ENCODE results near the gene CRCP.
"Not testable (repeated sequence)": the region's sequence is repeated elsewhere in the genome, so short reads cannot be mapped to it uniquely, and the experiment has no call there.

Gene CRCP

DNA sequence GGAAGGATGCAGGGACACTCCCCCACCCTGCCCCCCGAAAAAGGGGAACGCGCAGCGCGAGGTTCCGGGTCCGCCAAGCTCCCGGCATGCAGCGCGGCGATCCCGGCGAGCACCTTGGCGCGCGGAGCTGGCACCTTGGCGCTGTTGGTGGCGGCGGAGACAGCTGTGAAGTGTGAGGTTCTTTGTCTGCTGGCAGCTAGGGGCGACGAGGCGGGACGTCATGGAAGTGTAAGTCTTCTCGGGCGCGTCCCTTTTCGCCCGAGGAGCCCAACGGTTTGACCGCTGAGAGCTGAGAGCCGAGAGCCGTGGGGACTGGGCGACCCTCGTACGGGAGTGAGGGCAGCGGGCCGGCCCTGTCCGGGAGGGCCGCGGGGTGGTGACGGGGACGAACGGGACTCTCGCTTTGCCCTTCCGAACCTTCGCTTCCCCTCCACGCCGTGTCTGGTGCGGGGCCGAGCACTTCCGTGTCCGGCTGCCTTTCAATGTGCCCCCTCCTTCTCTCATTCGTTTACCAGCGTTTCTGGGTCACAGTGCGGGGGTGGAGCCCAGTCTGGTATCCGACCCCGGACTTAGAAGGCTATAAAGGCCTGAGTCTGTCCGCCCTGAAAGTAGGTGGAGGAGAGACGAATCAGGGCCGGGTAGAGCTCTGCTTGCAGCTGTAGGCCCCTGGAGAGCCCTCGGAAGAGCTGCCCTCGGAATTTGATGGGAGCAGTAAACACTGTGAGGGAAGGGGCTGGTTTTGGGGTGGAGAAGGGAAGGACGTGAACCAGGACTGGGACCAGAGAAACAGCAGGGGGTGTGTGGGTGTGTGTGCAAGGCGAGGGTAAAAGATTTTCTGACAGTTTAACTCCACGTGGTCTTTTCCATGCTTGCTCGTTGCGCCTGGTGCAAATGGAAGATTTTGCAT lies at the start of gene CRCP:
TSS of gene CRCP (plus strand) at position 105 of the 907 bp plus-strand sequence. CDS start at position 221, 116 bp downstream.
- peak; percentile 86 for DNase-seq (ENCODE audit: low spot score)

DNA sequence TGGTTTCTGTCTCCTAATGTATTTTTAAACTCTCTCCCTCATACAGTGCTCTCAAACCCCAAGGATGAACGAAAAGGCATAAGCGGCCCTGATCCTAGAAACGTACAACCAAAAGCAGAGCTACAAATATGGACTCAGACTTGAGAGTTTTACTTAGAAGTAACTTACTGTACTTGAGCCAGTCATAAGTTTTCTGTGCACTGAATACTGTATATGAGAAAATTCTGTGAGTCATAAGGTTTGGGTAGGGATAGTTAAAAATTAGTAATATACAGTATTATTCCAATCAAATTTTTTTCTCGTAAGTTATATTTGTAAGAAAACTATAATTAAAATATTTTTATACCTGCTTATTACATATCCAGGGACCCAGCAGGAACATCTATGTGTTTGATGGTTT lies 44.9 kb upstream of the CRCP start:
- DNase-seq (ENCODE audit: low spot score): no peak

DNA sequence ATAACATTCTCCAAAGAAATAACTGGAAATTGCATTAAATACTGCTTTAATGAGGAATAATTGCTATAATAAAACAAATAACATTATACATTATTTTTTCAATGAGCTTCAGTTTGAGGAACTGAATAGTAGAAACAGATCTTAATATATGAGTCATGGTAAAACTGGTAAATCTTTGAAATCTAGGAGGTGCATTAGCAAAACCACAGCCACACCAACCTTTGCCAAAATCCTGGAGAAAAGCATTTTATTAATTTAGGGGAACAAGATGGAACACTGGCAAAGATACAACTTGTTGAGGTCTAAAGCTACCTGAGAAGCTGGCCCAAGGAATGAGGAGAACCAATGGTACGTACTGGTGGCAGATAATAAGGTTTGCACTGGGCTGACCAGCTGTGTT lies 44.4 kb upstream of the CRCP start:
- no peak for DNase-seq (ENCODE audit: low spot score)

DNA sequence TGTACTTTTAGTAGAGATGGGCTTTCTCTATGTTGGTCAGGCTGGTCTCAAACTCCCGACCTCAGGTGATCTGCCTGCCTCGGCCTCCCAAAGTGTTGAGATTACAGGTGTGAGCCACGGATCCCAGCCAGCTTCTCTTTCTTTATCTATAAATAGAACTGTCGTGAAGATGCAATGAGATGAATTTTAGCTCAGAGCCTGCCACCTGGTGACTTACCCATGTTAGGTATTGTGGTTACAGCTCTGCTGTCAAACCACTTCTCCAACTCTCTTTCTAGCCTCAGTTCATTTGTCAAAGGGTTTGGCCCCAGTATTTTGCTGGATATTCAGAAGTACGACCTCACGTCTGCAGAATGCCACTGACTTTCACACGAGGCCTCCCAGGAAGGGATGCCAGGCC lies 42.4 kb upstream of the CRCP start:
- not testable (repeated sequence) for DNase-seq (ENCODE audit: low spot score)

DNA sequence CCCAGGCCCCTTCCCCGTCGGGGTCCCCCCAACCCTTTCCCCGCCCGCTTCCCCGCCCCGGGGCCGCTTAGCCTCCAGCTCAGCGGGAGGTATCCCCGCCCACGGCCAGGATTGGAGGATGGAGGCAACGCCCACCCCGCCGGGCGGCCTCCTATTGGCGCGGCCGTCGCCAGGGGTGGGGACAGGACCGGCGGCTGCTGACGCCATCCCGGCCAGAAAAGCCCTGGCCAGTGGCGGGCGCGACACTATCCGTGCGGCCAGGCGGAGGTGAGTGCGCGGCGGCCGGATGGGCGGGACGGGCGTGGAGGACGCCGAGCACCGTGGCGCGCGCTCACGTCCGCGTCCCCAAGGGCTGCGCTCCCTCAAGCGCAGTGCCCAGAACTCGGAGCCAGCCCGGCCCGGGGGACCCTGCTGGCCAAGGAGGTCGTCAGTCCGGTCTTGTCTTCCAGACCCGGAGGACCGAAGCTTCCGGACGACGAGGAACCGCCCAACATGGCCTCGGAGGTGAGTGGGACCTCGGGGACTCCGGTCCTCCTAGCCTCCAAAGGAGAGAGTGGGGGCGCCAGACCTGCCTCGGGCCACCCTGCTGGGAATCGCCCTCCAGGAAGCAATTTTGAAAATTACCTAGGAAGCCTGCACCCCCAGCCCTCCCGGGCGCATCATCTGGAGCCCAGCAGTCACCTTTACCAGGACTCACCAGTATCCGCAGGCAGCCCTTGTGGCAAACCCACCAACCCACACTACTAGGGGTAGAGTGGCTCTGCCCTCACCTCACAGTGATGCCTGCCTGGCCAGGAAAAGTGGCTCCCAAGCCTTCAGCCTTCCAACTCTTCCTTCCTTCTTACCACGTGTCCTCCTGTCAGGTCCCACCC lies 38.8 kb upstream of the CRCP start, which contains the start of gene ASL:
TSS of gene ASL (plus strand) at position 230 of the 872 bp plus-strand sequence. CDS start at position 493, 263 bp downstream.
- peak; percentile 92 for DNase-seq (ENCODE audit: low spot score)

DNA sequence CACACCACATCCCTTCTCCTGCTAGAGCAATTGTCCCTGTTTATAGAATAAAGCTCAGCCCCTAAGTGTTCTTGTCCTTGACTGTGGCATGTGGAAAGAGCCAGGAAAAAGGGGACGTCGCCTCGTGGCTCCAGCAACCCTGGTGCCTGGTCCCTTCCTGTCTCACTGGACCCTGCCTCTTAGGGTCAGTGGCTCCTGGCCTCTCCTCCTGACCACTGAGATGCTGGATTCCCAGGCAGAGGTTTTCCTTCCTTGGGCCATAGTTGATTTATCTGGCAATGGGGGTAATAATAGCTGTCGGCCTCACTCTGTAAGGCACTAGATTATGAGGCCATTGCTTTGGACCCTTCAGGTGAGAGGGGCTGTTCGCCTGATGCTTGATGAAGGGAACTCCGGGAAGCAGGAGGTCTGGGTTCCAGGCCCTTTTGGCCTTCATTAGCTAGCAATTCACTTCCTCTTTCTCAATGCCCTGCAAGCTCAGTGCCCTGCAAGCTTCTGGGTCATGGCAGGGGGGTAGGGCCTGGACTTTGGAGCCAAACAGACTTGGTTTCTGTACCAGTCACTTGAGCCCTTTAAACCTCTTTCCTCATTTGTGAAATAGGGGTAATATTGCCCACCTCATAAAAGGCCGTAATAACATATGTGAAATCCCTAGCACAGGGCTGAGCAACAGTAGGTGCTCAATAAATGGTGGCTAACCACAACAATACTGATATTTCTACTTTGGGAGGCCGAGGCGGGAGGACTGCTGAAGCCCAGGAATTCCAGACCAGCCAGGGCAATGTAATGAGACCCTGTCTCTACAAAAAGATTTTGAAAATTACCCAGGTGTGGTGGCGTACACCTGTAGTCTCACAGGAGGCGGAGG lies 38.0 kb upstream of the CRCP start:
- DNase-seq (ENCODE audit: low spot score): no peak

GRCh38 chr7:66078067-66078466 lies 36.6 kb upstream of the CRCP start:
- no peak for DNase-seq (ENCODE audit: low spot score)

DNA sequence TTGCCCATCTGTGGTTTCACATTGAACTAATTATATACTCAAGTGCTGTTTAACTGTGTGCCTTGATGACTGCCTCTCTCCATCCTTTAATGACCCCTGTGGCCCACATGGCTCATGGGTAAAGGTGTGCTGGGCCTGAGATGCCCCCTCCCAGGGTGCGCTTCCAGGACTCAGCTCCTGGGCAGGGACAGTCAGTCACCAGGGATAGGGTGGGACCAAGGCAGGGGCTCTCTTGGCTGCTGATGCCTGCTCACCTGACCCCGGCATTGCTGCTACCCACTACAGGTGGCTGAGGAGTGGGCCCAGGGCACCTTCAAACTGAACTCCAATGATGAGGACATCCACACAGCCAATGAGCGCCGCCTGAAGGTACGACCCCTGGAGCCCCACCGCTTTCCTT lies 32.6 kb upstream of the CRCP start:
- DNase-seq (ENCODE audit: low spot score): no peak

- no peak for DNase-seq (ENCODE audit: low spot score)
These were observed 31.7 kb upstream of the CRCP start for GRCh38 chr7:66082886-66083415.

DNA sequence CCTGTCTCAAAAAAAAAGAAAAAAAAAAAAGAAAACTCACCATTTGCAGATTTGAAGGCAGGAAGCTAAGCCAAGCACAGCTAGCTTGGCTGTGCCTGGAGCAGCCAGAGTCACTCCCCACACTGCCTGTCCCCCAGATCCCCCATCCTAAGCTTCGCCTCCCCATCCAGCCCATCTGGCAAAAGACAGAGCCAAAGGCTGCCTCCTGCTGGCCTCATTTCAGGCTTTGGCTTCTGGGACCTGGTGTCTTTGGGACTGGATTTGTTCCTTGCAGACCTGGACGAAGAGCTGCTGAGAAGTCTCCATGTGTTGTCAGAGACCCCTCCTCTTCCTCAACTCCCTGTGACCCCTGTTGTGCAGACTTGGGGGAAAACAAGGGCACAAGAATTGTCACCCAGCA lies 31.0 kb upstream of the CRCP start:
- DNase-seq (ENCODE audit: low spot score): no peak

- no peak for DNase-seq (ENCODE audit: low spot score)
These were observed 25.5 kb upstream of the CRCP start for GRCh38 chr7:66088861-66089838.

- DNase-seq (ENCODE audit: low spot score): no peak
These were observed 22.0 kb upstream of the CRCP start for GRCh38 chr7:66092654-66093053.

GRCh38 chr7:66095010-66095409 lies 19.6 kb upstream of the CRCP start:
- DNase-seq (ENCODE audit: low spot score): no peak

- DNase-seq (ENCODE audit: low spot score): no peak
These were observed 15.5 kb upstream of the CRCP start for GRCh38 chr7:66099232-66099550.

GRCh38 chr7:66099551-66100407 lies 14.9 kb upstream of the CRCP start:
- peak; percentile 73 for DNase-seq (ENCODE audit: low spot score)

DNA sequence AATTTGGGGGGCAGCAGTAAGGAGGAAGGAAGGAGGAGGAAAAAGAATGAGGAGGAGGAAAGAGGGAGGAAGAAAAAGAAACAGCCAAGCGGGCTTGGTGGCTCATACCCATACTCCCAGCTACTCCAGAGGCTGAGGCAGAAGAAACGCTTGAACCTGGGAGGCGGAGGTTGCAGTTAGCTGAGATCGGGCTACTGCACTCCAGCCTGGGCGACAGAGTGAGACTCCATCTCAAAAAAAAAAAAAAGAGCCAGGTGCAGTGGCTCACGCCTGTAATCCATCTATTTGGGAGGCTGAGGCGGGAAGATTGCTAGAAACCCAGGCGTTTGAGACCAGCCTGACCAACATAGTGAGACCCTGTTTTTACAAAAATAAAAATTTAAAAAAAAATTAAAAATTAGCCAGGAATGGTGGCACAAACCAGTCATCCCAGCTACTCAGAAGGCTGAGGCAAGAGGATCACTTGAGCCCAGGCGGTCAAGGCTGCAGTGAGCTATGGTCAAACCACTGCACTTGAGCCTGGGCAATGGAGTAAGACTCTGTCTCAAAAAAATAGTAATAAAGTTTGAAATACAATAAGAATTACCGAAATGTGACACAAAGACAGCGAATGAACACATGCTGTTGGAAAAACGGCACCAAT lies 14.1 kb upstream of the CRCP start:
- no peak for DNase-seq (ENCODE audit: low spot score)

DNA sequence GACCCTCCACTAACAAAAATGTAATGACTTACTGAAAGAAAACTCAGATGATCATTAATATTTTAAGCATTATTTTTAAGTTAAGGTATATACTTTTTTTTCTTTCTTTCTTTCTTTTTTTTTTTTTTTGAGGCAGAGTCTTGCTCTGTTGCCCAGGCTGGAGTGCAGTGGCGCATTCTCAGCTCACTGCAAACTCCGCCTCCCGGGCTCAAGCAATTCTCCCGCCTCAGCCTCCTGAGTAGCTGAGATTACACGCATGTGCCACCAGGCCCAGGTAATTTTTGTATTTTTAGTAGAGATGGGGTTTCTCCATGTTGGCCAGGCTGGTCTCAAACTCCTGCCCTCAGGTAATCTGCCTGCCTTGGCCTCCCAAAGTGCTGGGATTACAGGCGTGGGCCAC lies 12.5 kb upstream of the CRCP start:
- not testable (repeated sequence) for DNase-seq (ENCODE audit: low spot score)

DNA sequence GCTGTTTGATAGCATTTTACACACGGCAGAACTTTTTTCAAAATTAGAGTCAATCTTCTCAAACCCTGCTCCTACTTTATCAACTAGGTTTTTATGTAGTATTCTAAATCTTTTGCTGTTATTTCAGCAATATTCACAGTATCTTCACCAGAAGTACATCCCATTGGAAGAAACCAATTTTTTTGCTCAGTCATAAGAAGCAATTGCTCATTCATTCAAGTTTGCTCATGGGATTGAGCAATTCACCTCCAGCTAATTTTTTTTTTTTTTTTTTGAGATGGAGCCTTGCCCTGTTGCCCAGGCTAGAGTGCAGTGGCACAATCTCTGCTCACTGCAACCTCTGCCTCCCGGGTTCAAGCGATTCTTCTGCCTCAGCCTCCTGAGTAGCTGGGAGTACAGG lies 10.7 kb upstream of the CRCP start:
- DNase-seq (ENCODE audit: low spot score): not testable (repeated sequence)

DNA sequence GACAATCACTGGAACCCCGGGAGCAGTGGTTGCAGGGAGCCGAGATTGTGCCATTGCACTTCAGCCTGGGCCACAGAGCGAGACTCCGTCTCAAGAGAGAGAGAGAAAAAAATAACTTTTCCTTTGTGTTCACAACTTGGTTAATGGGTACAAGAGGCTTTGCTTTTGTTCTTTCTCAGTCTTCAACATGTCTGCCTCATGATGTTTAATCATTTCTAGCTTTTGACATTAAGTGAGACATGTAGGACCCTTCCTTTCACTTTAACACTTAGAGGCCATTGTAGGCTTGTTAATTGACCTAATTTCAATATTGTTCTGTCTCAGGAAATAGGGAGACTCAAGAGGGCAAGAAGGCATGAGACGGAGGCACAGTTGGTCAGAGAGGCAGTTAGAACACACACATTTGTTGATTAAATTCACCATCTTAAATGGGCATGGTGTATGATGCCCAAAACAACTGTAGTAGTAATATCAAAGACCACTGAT lies 9.3 kb upstream of the CRCP start:
- no peak for DNase-seq (ENCODE audit: low spot score)
